Stimulated activated CD4-positive, alpha-beta T cell treated with anti-CD3 and anti-CD28 coated beads, Interleukin-12 subunit alpha, Interleukin-12 subunit beta, amount 100 ng/mL, for 24 hours (primary cell): ENCODE data around the gene ARL15.

ENCODE experiments used
- DNase-seq, 2 experiments: peaks; one replicate each; pipeline ENCODE4 v3.0.0-alpha.2; 2020; ENCODE audit warnings: low read depth in 2 of 2

Gene ARL15

DNA sequence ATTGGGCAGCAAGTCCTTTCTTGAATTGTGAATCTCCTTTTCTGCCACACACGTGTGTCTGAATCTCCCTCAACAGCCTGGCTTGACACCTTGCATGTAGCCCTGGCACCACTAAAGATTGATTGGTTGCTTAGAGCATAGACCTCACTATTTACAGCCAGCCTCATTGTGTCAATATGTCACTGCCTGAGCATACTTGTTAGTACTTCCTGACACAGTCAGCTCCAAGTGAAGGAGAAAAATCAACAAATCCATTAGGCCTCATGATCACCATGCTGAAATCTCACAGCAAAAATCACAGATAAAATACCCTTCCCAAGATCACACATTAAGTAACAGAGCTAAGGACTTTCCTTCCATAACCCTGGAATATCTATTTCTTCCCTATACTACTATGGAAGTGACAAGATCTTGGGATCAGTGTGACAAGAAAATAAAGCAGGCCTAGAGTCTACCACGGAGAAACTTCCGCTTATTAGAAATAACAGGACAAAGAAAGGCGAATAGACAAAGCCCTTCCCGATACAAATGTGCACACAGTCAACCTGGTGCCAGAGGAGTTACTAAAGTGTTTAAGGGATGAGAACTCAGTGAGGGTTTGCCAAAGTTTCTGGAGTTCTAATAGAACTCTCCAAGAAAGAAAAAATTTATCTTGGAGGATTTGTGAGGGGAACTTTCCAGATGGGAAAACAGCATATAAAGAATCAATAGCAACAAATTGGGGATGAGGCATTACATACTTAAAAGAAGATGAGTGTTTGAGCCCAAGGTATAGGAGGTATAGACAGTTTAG is 5.6 kb upstream of the ARL15 start:
- no peak for DNase-seq

DNA sequence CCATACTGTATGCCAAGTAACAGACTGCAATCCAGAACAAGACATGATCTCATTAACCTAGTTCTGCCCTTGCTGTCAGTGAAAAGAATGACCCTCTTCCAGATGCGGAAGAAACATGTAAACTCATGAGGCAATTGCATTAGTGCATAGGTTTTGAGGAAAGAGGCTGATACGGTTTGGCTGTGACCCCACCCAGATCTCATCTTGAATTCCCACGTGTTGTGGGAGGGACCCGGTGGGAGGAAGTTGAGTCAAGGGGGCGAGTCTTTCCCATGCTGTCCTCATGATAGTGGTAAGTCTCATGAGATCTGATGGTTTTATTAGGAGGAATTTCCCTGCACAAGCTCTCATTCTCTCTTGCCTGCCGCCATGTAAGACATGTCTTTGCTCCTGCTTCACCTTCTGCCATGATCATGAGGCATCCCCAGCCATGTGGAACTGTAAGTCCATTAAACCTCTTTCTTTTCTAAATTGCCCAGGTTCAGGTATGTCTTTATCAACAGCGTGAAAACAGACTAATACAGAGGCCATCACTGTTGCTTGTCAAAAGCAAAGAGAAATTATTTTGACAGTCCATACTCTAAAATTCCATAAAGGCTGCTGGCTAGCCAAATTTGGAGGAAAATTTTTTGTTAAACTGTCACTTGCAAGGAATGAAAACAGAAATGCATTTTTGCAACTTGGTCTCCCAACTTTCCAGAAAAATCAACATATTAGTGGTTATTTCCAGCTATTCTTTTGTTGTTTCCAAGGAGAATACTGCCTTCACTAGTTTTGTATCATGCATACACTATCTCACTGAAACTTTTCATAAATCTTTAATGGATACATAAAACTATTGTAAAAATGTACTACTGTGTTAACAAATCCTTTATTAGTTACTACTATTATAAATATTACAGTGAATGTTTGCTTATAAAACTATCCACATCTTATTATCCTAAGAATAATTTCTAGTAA is 3.2 kb upstream of the ARL15 start:
- DNase-seq: no peak

DNA sequence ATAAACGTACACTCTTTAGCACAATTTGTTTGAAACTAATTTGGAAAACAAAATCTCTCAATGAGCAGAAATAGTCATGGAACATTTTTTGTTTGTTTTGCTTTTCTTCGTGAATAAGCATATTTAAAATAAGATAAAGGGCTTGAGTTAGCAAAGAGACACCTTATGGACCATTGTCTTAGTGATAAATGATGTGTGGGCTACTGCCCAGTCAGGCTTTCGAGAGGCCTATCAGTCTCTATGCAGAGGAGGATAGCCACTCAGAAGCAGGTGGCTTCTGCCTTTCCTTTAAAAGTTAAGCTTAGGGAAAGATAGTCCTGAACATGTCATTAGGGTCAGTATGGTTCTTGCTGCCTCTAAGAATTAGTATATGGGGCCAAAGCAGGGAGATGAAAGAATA is 2.1 kb upstream of the ARL15 start:
- no peak for DNase-seq

DNA sequence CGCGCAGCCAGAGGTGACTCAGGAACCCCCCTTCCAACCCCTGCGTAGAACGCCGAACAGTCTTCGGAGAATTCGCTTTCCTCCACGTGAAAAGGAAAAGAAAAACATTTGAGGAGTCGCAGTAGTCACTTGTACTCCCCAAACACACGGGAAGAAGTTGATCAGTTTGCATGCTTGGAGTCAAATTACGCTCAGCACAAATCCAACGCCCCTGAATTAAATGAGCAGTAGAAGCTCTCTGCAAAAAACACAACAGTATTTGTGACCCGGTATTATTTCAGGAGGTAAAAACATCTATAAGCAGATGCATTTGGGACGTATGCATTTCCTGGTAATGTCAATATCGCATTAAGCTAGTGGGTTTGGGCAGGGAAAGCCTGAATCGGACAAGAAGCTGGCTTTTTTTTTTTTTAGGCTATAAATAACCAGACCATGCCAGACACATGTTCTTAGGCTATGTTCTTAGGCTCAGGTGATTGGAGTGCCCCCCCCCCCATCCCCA is 854 bp upstream of the ARL15 start:
- DNase-seq: no peak

DNA sequence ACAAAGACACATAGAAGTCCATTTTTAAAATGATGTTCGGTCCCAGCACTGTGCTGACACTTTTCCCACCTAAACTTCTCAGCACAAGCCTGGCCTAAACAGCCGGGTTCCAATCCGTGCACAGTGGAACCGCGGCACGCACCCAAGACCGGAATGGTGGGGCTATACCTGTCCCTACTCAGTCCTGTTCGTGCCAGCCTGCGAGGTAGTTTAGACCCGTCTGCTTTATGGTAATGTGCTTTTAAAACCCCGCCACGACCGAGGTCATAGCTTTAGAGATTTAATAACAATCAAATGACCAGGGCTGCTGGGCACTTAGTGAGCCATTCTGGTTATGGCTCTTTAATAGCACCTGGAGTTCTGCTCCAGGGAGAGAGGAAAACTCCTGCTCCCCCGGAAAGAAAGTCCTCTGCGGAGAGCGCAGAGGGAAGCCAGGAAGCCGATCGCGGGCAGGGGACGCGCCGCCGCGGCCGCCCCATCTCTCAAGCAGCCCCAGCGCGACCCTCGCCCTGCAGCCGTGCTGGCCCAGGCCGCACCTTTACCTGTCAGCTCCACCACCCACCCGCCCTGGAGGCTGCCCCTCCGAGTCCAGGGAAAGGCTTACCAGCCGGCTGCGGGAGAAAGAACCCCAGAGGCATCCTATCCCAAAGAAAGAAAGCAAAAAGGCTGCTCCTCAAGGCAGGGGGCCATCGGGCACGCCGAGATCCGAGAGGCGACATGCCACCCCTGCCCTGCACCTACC is 511 bp downstream of the ARL15 start:
- peak in 1 of 2 experiments; percentile 14 for DNase-seq

DNA sequence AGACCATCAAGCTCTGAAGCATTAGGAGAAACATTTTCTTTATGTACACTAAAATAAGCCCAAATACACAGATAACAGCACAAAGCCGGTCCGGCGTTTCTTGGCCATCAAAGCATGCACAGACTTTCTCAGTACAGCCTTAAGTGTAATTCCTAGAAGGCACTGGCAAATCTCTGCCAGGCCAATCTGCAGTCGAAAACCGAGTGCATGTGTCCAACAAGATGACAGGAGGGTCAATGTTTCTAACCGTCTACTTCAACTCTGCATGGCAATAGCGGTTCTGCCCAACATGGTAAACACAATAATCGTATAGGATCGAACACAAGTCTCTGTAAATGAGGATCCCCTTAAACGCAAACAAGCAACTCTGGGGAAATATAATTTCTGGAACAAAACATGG is 1.1 kb downstream of the ARL15 start:
- DNase-seq: no peak

DNA sequence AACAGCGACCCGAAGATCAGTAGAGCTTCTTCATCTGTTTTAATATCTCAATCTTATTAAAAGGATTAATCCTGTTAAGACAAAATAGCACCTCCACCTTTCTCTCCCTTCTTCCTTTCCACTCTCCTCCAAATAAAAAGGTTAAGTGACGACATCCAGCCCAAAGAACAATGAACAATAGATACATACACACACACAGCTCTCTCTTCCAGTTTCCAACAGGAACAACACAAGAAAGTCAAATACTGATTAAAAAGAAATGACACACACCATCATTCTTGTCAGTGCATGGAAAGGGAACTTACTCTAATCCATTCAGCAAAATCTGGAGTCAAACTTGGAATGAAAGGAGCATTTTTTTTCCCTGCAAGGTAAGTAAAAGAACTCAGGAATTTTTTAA is 2.8 kb downstream of the ARL15 start:
- no peak for DNase-seq

DNA sequence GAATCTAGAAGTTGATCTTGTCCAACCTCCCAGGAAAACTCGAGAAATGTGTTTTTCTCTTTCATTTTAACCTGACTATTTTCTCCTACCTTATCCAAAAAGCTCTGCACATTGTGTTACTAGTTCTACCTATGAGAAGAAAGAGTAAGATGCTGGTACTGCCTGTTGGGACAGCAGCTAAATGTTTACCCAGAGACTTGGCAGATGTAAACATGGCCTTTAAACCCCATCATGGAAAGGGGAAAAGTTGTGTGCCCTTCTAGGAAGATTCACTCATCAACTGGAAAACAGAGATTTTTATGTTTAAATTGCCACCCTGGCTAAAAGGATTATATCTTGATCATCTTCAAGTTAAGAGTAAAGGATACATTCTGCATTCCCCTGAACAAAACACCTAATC is 3.5 kb downstream of the ARL15 start:
- DNase-seq: no peak

DNA sequence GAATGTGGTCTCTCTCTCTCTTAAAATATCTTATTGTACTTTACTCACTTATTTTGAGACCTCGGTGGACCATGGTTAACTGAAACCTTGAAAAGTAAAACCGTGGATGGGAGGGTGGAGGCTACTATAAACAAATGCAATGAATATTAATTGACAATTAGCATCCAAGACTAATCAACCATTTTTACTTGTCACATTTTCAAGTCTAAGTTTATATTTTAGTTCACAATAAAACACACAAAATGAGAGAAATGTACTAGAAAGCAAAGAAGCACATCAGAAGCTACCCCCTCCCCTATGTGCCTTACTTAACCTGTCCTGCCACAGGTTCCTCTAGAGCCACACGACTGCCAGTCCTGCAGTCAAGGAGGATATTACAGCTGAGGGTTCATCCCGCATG is 4.6 kb downstream of the ARL15 start:
- no peak for DNase-seq

DNA sequence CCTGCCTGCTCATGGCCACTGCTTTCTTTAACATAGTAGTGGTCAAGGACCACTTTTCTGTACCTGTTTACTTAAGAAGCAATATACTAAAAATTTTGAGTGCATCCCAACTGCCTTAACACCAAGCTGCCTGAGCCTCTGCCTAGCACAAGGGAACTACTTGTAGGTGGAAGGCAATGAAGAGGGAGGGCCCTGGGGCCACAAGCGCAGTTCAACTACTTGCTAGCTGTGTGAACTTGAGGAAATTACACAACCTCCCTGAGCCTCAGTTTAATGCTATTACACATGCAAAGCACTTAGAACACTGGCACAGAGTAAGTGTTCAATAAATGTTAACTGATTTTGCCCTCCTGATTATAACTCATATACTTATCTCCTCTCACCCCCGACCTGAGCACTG is 6.3 kb downstream of the ARL15 start:
- DNase-seq: no peak

DNA sequence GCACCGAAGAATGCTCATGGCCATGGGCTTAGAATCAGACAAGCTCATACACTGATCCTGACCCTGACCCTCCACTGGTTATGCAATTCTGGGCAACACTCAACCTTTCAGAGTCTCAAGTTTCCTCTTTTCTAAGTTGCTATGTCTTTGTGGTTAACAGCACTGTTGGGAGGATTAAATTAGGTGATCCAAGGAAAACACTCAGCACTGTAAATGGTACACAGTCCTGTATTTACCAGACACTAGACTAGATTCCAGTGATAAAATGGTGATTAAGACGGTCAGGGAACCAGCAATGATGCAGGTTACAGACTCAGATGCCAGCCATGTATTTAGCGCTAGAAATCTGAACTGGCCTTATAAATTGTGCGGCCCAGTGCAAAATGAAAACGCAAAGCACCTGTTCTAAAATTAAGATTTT is 8.1 kb downstream of the ARL15 start:
- no peak for DNase-seq

DNA sequence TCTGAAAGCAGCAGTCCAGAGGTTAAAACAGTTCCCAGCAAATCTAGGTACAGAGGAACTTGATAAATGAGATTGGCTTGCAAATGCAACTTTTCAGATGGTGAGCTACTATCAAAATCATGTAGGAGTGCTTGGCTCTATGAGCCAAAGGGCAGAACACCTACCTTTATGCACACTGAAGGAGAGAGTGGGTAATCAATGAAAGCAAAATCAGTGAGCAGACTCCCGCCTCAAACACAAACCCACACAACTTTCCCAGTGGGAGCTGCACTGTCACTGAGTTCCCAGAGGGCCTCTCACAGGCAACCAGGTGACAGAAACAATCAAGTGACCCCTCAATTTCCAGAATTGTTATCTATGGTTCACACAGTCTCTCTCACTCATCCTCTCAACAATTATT is 8.5 kb downstream of the ARL15 start:
- no peak for DNase-seq

DNA sequence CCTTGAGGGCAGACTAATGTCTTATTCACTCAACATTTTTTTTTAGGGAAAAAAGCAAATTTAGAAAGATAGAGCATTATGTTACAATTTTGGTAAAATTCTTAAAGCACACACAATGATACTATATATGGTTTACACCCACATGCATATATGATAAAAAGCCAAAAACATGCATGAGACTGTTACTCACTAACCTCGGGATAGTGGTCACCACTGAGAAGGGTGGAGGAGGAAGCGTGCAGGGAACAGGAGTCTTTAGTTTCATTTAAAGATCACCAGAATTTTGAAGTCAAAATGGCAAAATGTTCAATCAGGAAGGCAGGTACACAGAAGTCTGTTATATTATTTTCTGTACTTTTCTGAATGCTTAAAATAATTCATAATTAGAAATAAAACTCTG is 9.2 kb downstream of the ARL15 start:
- no peak for DNase-seq

DNA sequence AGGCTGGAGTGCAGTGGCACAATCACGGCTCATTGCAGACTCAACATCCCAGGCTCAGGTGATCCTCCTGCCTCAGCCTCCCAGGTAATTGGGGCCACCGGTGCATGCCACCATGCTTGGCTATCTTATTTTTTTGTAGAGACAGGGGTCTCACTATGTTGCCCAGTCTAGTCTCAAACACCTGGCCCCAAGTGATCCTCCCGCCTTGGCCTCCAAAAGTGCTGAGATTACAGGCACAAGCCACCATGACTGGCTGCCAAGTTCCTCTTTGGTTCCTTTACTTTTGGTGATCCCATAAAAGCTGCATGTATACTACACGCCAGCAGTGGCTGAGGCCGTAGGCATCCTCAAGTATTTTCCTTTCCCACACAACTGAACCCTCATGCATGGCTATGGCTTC is 11.4 kb downstream of the ARL15 start:
- DNase-seq: no peak

DNA sequence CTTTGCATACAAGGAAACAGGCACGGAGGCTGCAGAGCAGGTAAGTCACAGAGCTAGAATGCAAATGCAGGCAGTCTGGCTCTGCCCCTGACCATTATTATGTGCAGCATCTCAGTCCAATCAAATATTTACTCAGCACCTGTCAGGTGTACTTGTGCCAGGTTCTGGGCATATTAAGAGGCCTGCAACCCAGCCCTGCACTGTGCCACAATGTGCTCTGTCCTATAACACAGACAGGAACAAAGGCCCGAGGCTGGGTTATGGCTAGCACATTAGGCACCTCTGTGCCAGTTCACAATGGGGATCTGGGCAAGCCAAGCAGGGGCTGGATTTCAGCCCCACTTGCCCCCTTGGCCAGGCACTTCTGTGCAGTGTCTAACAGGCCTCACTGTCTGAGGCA is 14.0 kb downstream of the ARL15 start:
- no peak for DNase-seq

DNA sequence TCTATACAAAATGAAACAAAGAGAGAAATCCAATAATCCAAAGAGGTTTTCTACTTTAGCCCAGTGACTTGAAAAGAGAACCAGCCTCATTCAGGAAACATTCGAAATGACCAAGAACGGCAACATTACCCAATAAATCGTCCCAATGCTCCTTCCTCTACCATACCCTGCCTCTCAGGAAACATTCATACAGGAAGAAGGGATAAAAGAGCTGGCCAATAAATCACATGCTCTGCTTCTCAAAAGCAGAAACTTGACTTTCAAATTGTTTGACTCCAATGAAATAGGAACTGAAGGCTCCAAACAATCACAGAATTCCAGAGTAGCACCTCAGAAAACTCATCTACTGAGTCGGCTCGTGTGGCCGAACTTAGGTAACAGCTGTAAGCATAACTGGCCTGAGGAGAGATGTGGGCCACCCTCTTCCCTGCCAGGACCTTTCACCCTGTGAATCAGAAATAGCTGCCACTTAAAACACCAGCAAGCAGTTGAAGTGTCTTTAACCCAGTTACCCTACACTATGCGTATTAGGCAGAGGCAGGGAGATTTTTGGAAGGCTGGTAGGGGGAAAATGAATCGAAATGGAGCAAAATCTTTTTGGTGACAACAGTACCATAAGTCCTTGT is 14.6 kb downstream of the ARL15 start:
- no peak for DNase-seq

DNA sequence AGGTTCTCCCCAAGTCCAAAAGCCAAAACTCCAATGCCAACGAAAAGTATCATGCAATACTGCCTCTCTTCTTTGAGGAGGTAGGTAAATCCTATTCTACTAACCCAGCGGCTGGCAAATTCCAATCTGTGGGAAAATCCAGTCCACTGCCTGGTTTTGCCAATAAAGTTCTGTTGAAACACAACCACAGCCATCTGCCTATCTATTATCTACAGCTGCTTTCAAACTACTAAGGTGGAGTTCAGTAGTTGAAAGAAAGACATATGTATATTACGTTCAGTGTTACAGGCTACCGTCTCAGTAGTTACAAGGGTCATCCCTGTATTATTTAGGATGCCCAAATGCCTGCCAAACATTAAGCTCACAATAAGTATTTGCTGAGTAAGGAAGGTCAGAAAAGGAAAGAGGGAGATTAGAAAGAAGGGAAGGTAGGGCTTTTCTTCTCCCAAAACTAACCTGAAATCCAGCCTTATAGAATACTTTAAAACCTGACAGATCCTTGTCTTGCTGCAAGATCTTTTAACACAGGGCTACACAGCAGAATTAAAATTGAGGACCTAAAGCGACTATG is 16.2 kb downstream of the ARL15 start:
- no peak for DNase-seq

DNA sequence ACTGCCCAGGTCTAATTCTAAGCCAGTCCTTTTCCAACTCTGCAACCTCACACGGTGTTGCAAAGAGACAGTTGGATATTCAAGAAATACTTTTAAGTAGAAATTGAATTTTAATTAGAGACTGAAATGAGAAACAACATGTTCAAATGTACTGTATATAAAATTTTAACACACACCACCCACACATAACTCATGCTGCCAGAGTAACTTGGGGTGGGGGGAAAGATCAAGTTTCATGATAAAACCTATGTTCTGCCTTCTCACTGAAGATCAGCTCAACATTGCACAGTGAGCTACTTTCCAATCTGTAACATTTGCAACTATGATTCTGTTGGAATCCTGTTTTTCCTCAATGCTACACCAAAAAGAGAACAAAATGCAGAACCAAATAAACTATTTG is 17.5 kb downstream of the ARL15 start:
- DNase-seq: no peak

DNA sequence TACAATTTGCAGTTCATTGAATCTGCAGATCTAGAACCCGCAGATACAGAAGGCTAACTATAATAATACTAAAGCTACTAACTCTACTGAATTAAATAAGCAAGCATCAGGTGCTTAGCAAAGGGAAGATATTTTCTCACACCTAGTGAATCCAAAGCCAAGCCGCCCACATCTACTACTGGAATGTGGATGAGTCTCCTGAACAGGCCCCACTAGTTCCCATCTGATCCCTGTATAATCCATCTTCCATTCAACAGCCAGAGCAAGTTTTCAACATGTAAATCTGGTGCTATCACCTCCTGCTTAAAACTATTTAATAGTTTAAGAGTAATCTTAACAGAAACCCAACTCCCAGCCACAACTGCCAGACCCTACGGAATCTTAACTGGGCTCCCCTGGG is 18.9 kb downstream of the ARL15 start:
- DNase-seq: no peak

DNA sequence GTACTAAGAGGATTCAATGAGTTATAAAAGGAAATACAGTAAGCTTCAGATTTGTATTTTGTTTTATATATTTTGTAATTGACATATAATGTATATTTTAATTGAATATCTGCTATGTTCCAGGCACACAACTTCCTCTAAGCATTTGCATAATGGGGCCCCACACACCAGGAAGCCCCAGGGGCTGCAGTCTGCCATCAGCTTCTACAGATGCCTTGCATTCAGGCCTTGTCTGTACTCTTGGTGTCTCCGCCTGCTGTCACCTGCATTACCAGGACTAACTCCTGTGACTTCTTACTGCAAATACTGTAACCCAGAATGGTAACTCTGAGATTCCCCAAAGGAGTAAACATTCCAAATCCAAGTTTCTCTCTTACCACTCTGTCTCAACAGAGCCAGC is 20.6 kb downstream of the ARL15 start:
- DNase-seq: no peak

DNA sequence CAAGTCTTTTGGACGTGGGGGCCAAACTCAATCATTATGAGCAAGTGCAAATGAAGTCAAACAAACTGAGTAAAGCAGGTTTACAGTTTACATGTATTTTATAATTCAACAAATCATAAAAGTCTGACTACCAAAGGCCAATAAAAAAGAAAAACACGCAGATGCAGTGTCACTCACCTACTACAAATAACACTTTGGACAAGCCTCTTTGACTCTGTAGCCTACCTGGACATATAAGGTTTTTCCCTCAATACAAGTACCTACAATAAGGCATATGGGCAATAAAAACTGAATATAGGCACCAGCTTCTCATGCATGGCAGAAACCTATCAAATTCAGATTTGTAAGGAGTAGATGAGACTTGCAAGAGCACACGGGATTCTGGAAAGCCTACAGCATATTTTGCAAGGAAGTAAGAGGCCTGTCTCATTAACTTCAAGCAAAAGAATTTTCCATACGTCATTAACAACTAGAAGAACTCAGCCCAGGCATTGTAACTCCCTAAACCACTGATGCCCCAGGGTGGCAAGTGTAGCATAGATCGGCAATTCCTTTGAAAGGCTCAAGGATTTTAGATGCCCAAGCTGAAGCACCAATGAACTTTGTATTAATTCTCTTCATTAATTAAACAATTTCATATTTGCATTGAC is 21.7 kb downstream of the ARL15 start:
- DNase-seq: no peak
